Kidney (tissue), 14 donors: ENCODE results near the gene FXYD4. TPM values are rescaled to one million over a fixed set of nuclear protein-coding genes. Genes with fewer than 3 reads are reported as not detected.
"Not testable (repeated sequence)": the region's sequence is repeated elsewhere in the genome, so short reads cannot be mapped to it uniquely, and the experiment has no call there.

Experiments used
- DNase-seq, 5 donors: peaks; one replicate each; pipeline ENCODE4 v3.0.0-alpha.2; 2013 to 2020
- FAIRE-seq: peaks from 2 replicates; lab custom pipeline; 2012; peaks lifted over from hg19 to GRCh38; lab: Jason Lieb, UNC
- H3K27ac ChIP-seq, 2 donors: one replicate each; pipeline ENCODE4 v1.7.0; 2013; ENCODE audit warnings: low read depth in 2 of 2, low read length in 2 of 2, inconsistent platforms in 1 of 2
- H3K27me3 ChIP-seq: one replicate; pipeline ENCODE4 v1.7.1; 2013; ENCODE audit warnings: low read length, inconsistent platforms; ENCODE audit not compliant: control insufficient read depth, insufficient read depth
- H3K36me3 ChIP-seq, 3 donors: one replicate each; pipeline versions ENCODE4 v1.7.0 to v1.7.1; 2013; ENCODE audit warnings: low read length in 3 of 3, control low read depth in 1 of 3, inconsistent platforms in 1 of 3; ENCODE audit not compliant: insufficient read depth in 3 of 3, control insufficient read depth in 2 of 3
- H3K4me1 ChIP-seq, 3 donors: one replicate each; pipeline versions ENCODE4 v1.7.0 to v1.7.1; 2013; ENCODE audit warnings: low read length in 3 of 3, inconsistent platforms in 1 of 3, low read depth in 1 of 3; ENCODE audit not compliant: control insufficient read depth in 2 of 3, insufficient read depth in 2 of 3
- H3K4me3 ChIP-seq, 3 donors: one replicate each; pipeline versions ENCODE4 v1.7.0 to v1.8.1; 2013; ENCODE audit warnings: low read length in 3 of 3, control low read depth in 1 of 3, inconsistent platforms in 1 of 3
- H3K9ac ChIP-seq, 3 donors: one replicate each; pipeline versions ENCODE4 v1.7.0 to v1.7.1; 2013; ENCODE audit warnings: low read length in 3 of 3, control low read depth in 1 of 3, inconsistent platforms in 1 of 3
- H3K9me3 ChIP-seq, 3 donors: one replicate each; pipeline versions ENCODE4 v1.7.0 to v1.7.1; 2013; ENCODE audit warnings: low read length in 3 of 3, control low read depth in 1 of 3, inconsistent platforms in 1 of 3; ENCODE audit not compliant: control insufficient read depth in 2 of 3, insufficient read depth in 1 of 3
- CTCF ChIP-seq: IDR thresholded peaks from 3 replicates; pipeline ENCODE4 v1.5.1; 2012; ENCODE audit warnings: mild to moderate bottlenecking, moderate library complexity, borderline replicate concordance; ENCODE audit not compliant: insufficient read depth; ENCODE audit errors: extremely low read depth
- intact Hi-C: fragments of 100-400 bp; cut with DNase I; formaldehyde crosslinking; loops from one replicate; pipeline ENCODE4 v1.11.1; 2022
- polyA plus RNA-seq: library from polyadenylated mRNA; stranded (reverse); fragments of 350-450 nt; fragmentation: Illumina TruSeq; extraction: RNeasy Lipid Tissue Mini Kit (QIAGEN cat#74804); gene quantifications from one replicate; pipeline ENCODE4 v1.2.3, GENCODE V29; 2014; ENCODE audit warnings: low read depth, low replicate concordance; ENCODE audit not compliant: insufficient read depth
- total RNA-seq: library from RNA; stranded (reverse); fragmentation: NEBNext Ultra II Directional; extraction: Animal tissue kit (Norgen Biotek cat#: 25700); gene quantifications from one replicate; pipeline ENCODE4 v1.2.1, GENCODE V29; 2021
- donor health status: control.
- donor health status: control.
- donor health status: control.
- donor health status: control.
- donor health status: control.
- donor health status: DM: yes; HTN: yes; CAD: no.
- donor health status: Normal renal cell carcinoma (clear cell type).

Gene FXYD4
- total and polyA plus RNA-seq, 2 donors from 2014 or later, result 109 to 392 TPM

GRCh38 chr10:43333653-43334052 lies 37.8 kb upstream of the FXYD4 start:
- no peak for DNase-seq
- Histone ChIP-seq H3K27me3 (no peaks in the 10 kb centered on the region), H3K9me3 (no peaks in the 10 kb centered on the region), H3K27ac (no peak overlapping the region), H3K4me3 (no peak overlapping the region), H3K9ac (no peak overlapping the region), H3K36me3 (no peaks in the 10 kb centered on the region), H3K4me1 (peaks cover 0 to 8% (median 5%) of the 10 kb centered on the region in 3 donors)
- no peak for TF ChIP-seq CTCF
- intact Hi-C loops, result no loop called here
- no peak for FAIRE-seq

- Histone ChIP-seq H3K27me3 (no peaks in the 10 kb centered on the region), H3K4me1 (peaks cover 0 to 8% (median 5%) of the 10 kb centered on the region in 3 donors), H3K9me3 (no peaks in the 10 kb centered on the region), H3K4me3 (no peak overlapping the region), H3K9ac (no peak overlapping the region), H3K27ac (no peak overlapping the region), H3K36me3 (no peaks in the 10 kb centered on the region)
- TF ChIP-seq CTCF, result no peak
- DNase-seq (no peak), FAIRE-seq (no peak)
- intact Hi-C loops, result no loop called here
Measured at GRCh38 chr10:43336061-43336460, 35.4 kb upstream of the FXYD4 start.

- FAIRE-seq, result no peak
- TF ChIP-seq CTCF, result no peak
Measured at GRCh38 chr10:43336641-43337318, 34.7 kb upstream of the FXYD4 start.

GRCh38 chr10:43337536-43337935 lies 33.9 kb upstream of the FXYD4 start:
- DNase-seq, result peak in 1 of 5 donors; percentile 8
- FAIRE-seq, H3K9ac ChIP-seq, H3K27me3 ChIP-seq, H3K4me3 ChIP-seq, H3K27ac ChIP-seq, intact Hi-C loops, H3K9me3 ChIP-seq, H3K36me3 ChIP-seq, H3K4me1 ChIP-seq: not testable (repeated sequence)

More at GRCh38 chr10:43336641-43337318, 34.7 kb upstream of the FXYD4 start:
- Histone ChIP-seq H3K4me3 (no peak overlapping the region), H3K9me3 (no peaks in the 10 kb centered on the region), H3K9ac (no peak overlapping the region), H3K4me1 (peaks cover 0 to 8% (median 5%) of the 10 kb centered on the region in 3 donors), H3K27ac (peak overlapping the region; percentile 34 to 85), H3K36me3 (no peaks in the 10 kb centered on the region), H3K27me3 (no peaks in the 10 kb centered on the region)
- intact Hi-C loops, result no loop called here
- peak in 2 of 5 donors; percentile 42 to 71 for DNase-seq
